ENCODE measurements around the gene ZNF768. TPM values are rescaled to one million over a fixed set of nuclear protein-coding genes. Genes with fewer than 3 reads are reported as not detected.

ZNF768 gene
- total RNA-seq, 4 donors from 2014 or later = 8.8 to 41.3 (median 28.5) TPM

DNA sequence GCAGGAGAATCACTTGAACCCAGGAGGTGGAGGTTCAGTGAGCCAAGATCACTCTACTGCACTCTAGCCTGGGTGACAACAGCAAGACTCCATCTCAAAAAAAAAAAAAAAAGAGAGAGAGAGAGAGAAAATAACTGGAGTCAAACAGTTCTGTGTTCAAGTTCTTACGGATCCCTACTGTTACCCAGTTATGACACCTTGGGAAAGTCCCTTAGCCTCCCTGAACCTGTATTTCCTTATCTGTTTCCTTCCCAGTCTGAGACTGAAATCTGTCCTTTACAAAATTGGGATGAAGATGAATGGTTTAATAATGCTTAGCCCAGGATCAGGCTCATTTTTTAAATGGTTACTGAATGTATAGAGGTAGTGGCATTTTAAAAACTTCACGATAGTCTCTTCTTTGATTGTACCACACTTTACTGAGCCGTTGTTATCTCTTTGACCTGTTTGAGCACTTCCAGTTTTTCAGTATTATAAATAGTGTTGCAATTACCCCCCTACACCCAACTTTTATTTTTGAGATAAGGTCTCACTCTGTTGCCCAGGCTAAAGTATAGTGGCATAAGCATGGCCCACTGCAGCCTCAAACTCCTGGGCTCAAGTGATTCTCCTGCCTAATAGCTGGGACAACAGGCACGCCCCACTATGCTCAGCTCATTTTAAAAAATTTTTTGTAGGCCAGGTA, 17.1 kb downstream of the ZNF768 start:
- Histone ChIP-seq H3K4me1 (no peaks in the 10 kb centered on the region), H3K9me3 (no peaks in the 10 kb centered on the region), H3K27me3 (no peaks in the 10 kb centered on the region), H3K27ac (no peak overlapping the region), H3K4me3 (no peak overlapping the region), H3K36me3 (no peaks in the 10 kb centered on the region)
- no peak for TF ChIP-seq CTCF (IDR thresholded peaks at IDR 0.05)
- TF ChIP-seq POLR2A (IDR thresholded peaks at IDR 0.05) = no peak
- DNase-seq = no peak
- intact Hi-C loops (cut with DNase I; ENCODE audit: low total_unique reads) = no loop called here

- Histone ChIP-seq H3K27ac (no peak overlapping the region), H3K4me3 (no peak overlapping the region), H3K27me3 (no peaks in the 10 kb centered on the region), H3K36me3 (no peaks in the 10 kb centered on the region), H3K4me1 (no peaks in the 10 kb centered on the region), H3K9me3 (no peaks in the 10 kb centered on the region)
- TF ChIP-seq POLR2A (IDR thresholded peaks at IDR 0.05) (no peak), CTCF (IDR thresholded peaks at IDR 0.05) (no peak)
- DNase-seq = no peak
- intact Hi-C loops (cut with DNase I; ENCODE audit: low total_unique reads) = no loop called here
Observed at GRCh38 chr16:30503403-30504296, 22.7 kb downstream of the ZNF768 start.

- Histone ChIP-seq H3K4me3 (no peak overlapping the region), H3K27ac (no peak overlapping the region), H3K4me1 (no peaks in the 10 kb centered on the region), H3K36me3 (no peaks in the 10 kb centered on the region), H3K9me3 (no peaks in the 10 kb centered on the region), H3K27me3 (no peaks in the 10 kb centered on the region)
- intact Hi-C loops (cut with DNase I; ENCODE audit: low total_unique reads) = no loop called here
- DNase-seq = no peak
- TF ChIP-seq CTCF (IDR thresholded peaks at IDR 0.05) = no peak
- TF ChIP-seq POLR2A (IDR thresholded peaks at IDR 0.05) = no peak
Observed at GRCh38 chr16:30499284-30499683, 27.1 kb downstream of the ZNF768 start.

DNA sequence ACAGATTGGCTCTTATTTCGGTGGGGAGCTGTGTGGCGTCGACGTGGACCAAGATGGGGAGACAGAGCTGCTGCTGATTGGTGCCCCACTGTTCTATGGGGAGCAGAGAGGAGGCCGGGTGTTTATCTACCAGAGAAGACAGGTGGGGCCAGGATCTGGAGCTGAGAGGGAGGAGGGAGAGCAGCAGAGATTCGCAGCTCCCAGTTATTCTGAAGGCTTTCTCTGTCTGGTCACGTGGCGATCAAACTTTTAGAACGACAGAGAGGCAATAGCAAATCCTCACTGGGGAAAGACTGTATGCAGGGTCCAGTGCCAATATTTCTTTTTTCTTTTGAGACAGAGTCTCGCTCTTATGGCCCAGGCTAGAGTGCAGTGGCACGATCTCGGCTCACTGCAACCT, 31.7 kb downstream of the ZNF768 start:
- Histone ChIP-seq H3K9me3 (no peaks in the 10 kb centered on the region), H3K4me1 (no peaks in the 10 kb centered on the region), H3K36me3 (no peaks in the 10 kb centered on the region), H3K27me3 (no peaks in the 10 kb centered on the region), H3K4me3 (no peak overlapping the region), H3K27ac (no peak overlapping the region)
- no peak for DNase-seq
- no peak for TF ChIP-seq CTCF (IDR thresholded peaks at IDR 0.05)
- no peak for TF ChIP-seq POLR2A (IDR thresholded peaks at IDR 0.05)
- intact Hi-C loops (cut with DNase I; ENCODE audit: low total_unique reads) = no loop called here

DNA sequence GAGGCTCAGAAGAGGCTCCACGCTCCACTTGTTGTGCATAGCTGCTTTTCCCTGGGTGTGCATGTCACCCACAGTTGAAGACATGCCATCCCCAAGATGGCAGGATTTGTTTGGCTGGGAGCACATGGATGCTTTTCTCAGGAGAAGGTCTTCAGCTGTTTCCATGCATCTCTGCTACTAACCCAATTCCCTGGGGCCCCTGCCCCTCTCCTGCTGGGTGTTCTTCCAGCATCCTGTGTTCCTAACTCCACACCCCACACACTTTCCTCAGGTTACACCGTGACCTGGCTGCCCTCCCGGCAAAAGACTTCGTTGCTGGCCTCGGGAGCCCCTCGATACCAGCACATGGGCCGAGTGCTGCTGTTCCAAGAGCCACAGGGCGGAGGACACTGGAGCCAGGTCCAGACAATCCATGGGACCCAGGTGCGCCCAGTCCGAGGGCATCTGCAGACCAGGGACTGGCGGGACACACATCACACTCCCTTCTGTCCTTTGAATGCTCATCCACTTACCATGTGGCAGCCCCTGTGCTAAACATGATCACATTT, 32.4 kb downstream of the ZNF768 start:
- Histone ChIP-seq H3K4me3 (no peak overlapping the region), H3K27me3 (no peaks in the 10 kb centered on the region), H3K36me3 (no peaks in the 10 kb centered on the region), H3K27ac (no peak overlapping the region), H3K4me1 (no peaks in the 10 kb centered on the region), H3K9me3 (no peaks in the 10 kb centered on the region)
- no peak for TF ChIP-seq CTCF (IDR thresholded peaks at IDR 0.05)
- TF ChIP-seq POLR2A (IDR thresholded peaks at IDR 0.05) = no peak
- intact Hi-C loops (cut with DNase I; ENCODE audit: low total_unique reads) = no loop called here
- no peak for DNase-seq

Data from uterus (tissue), 4 donors.